NCI-H2227 (cell line): ENCODE measurements around the gene TTC7B.

Source experiments
- DNase-seq: peaks from one replicate; lab custom pipeline; 2025; ENCODE audit not compliant: unreplicated experiment; lab: John Stamatoyannopoulos, UW

TTC7B gene

DNA sequence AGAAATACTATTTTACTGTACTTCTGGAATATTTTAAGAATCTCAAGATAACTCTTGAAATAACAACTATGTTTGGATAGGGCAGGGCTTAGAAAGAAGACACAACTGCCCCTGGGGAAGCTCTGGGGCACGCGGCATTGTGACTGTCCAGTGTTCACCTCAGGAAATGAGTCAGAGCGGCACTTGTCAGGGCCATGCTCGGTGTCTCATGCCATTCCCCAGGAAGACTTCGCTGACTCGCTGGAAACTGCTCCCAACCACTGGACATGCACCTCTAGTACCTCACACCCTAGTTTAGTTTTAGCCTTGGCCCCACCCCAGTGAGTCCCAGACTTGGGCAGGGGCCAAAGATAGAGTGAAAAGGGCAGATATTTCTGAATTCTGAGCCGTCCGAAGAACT, 192.0 kb downstream of the TTC7B start:
- DNase-seq, result no peak

DNA sequence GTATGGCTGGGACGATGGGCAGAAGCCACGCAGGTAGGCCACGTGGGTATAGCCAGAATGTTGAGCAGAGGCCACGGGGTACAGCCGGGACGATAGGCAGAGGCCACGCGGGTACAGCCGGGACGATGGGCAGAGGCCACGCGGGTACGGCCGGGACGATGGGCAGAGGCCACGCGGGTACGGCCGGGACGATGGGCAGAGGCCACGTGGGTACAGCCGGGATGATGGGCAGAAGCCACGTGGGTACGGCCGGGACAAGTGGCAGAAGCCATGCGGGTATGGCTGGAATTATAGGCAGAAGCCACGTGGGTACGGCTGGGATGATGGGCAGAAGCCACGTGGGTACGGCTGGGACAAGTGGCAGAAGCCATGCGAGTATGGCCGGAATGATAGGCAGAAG, 195.0 kb downstream of the TTC7B start:
- no peak for DNase-seq

DNA sequence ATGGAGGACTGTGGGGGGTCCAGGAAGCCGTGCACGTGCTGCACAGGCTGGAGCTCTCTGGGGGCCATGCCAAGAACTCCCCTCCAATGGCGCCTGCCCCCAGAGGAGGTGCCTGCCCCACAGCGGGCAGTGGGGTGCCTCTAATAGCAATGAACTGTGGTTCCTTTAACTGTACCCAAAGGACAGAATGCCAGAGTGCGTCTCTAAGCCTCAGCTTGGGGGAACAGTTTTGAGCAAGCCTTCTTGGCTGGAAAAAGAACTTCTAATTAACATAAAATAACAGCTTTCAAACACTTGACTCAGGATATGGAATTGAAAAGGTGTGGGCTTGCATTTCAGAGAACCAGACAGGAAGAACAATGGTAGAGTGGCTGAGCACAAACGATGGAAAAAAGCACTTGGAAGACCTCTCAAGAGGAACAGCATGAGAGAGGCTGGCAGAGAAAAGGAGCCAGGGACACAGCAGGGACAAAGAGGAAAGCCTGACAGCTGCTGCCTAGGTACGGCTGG, 195.6 kb downstream of the TTC7B start:
- DNase-seq, result peak; percentile 61

DNA sequence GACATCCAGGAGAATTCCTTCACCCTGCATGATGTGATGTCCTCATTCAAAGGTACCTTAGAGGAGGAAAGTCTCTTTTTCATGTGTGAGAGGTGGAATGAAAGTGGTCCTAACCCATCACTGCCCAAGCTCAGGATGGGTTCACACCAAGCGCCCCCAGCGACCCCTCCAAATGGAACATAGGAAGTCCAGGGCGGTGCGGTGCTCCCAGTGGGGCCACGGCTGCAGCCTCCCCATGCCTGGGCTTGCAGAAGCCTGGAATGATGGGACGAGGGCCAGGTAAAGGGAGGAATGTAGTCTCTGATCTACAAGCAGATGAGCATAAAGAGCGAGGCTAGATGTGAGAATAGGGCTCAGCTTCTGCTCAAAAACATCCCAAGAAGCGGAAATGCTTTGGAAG, 196.3 kb downstream of the TTC7B start:
- DNase-seq, result no peak

DNA sequence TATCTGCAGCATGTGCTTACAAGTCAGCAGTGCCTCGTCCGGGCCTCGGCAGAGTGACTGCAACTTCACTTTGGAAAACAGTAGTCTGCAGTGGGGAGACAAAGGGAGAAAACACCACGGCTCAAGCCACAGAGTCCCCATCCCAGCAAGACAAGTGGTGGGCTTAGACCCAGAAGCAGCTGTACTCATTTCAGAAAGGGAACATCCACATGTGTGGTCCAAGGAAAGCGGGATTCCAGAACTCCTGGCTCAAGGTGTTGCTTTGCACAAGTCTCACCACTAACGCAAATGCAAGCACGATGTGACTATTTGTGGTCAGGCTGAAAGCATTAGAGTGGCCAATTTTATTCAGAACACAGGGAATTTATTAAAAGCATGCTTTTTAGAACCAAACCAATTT, 198.3 kb downstream of the TTC7B start:
- no peak for DNase-seq

DNA sequence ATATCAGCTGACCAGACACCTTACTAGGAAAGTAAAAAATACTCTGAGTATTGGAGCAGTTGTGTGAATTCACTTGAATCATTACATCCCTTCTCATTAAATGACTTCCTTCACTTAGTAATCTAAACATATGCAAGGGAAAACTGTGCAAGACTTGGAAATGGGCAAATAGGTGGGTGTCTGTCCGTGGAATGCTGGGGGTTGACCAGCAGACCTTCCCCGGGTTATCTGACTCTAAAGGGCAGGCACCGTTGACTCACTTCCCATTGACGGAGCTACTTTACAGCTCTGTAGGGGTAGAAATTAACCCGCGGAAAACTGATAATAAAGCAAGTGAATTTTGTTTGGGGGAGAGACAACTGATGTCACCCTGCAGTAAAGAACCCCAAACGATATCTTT, 199.3 kb downstream of the TTC7B start:
- no peak for DNase-seq

DNA sequence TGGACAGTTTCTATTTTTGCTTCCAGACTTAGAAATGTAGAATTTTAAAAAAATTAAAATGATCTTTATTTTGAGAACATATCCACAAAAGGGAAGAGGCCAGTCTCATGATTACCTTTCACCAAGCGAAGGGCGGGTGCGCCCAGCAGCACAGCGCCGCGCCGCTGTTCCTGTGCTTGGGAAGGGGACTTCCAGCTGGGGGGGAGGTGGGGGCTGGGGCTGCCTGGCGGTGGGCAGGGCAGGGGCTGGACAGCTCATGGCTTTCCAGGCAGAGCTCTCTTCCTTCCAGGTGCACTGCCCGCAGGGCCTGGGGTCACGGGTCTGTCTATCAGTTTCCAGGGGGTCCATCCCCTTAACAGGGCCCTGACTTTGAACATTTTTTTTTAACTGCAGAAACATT, 199.9 kb downstream of the TTC7B start:
- DNase-seq, result no peak

DNA sequence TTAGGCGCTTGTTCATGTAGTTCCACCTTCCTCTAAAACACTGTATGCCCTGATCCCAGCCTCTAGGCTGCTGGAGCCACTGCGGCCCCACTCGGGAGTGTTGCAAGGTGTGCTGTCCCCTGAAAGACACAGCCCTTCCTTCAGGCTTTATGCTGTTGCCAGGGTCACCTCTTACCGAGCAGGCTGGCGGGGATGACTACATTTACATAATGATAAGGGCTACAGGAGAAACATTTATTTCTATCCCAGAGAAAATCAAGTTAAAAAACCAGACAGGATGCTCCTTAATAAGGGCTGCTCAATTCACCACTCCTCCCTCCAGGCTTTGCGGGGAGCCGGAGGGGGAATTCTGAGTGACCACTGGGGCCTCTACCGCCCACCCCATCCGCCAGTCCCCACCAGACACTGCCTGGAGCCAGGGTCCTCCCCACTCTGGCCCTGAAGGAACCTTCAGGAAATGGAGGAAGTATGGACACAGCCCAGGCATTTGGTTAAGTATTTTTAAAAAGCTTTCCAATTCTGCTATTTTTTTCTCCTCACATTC, 200.6 kb downstream of the TTC7B start:
- DNase-seq, result no peak

DNA sequence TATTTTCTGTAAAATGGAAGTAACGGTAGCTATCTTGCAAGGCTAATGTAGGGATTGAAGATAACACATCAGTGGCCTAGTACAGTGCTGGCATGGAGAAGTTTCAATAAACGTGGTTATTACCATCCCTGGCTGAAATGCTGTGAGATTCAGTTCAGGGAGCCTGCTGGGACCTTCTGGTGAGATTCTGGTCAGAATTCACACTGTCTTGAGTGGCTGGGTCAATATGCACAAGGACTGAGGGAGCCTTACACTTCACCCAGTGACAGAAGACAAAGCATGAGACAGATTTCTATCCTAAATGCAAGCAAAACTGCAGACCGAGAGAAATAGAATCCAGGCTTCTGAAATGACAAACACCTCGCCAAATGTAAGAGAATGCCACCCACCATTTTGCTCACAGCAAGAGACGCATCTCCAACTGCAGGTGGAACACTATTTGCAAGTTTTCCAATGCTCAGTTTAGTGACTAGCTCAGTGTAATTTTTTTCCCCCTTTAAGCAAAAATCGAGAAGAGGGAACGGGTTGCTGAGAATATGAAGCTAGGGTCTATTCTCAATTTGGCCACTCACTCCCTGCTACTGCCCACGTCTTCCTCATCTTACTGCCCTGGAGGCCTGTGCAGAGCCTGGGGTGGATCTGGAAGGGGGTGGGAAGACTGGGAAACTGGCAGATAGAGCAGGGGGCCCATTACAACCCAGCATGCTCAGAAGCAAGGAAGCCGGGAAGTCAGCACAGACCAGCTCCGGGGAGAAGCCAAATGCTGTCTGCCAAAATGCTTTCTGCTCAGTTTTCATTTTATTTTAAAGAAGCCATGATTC, 201.3 kb downstream of the TTC7B start:
- DNase-seq, result no peak

DNA sequence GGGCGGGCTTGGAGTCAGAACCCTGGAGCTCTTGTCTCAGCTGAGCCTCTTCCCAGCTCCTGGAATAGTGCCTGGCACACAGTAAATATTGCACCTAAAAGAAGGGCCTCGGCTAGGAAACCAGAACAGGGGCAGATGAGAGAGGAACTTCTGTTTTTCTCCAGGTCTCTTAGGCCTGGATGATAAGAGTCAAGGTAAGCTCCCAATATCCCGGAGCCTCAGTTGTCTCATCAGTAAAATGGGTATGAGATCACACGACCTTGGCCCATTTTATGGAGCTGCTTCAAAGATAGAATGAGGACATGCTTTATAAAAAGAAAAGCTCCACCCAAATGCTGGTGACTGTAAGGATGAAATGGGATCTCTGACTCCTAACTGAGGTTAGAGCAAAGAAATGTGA, 202.2 kb downstream of the TTC7B start:
- DNase-seq, result no peak

DNA sequence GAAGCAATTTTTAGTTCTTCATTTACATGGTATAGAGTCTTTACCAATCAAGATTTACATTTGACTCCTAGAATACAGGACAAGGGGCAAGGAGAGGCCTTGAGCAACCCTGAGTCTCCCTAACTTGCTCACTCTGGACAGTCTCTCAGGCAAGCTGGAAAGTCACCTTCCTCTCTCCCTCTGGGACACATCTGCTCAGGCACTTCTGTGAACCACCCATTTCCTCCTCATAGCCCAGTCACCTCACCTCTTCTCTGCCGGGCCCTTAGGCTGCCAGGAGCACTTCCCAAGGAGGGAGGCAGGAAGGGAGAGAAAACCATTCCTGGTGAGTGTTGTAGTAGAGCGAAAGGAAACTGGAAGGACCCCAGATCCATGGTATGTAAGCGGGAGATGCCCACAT, 202.8 kb downstream of the TTC7B start:
- no peak for DNase-seq

DNA sequence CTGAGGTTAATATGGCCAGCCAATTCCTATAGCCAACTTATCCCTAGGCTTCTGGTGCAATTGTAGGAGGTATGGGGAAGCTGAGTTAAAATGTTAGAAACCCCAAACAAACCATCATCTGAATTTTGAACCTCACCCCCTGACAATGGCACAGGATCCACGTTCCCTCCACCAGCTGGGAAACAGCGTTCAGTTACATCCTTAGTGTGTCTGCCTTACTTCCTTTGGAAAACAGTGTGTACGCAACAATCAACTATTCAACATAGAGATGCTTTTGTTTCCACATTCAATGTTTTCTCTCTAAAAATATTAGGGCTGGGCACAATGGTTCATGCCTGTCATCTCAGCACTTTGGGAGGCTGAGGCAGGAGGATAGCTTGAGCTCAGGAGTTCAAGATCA, 203.4 kb downstream of the TTC7B start:
- no peak for DNase-seq

DNA sequence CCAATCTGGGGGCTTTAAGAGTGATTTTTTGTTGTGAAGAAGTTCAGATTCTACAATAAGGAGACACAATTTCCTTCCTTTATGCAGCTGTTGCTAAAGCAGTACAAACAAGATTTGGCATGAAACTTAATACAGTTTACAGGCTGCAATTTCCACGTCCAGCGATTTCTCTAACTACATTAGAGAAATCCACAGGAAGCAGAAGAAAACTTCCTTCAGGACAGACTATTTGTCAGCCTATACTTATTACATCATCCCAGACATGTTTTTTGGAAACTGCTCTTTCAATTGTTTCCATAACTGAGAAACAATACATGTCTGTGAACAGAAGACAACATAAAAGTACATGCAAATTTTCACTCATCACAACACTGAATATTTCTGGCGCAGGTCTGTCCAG, 204.3 kb downstream of the TTC7B start:
- DNase-seq, result no peak

DNA sequence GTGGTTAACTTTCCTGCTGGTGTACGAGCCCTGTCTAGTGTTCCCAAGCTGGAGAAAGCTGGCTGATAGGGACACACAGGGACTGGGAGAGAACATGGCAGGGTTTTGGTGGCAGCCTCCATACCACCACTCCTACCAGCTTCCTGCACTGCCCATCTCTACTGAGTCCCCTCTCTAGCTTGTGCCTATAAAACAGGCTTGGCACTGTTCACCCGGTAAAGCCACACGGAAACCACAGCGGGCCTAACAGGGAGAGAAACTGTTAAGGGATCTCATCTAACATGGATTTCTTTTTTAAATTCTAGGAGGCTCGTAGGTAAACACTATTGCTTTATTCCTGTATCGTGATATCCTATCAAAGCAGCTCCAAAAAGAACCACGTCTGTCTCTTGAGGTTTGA, 204.7 kb downstream of the TTC7B start:
- DNase-seq, result no peak

DNA sequence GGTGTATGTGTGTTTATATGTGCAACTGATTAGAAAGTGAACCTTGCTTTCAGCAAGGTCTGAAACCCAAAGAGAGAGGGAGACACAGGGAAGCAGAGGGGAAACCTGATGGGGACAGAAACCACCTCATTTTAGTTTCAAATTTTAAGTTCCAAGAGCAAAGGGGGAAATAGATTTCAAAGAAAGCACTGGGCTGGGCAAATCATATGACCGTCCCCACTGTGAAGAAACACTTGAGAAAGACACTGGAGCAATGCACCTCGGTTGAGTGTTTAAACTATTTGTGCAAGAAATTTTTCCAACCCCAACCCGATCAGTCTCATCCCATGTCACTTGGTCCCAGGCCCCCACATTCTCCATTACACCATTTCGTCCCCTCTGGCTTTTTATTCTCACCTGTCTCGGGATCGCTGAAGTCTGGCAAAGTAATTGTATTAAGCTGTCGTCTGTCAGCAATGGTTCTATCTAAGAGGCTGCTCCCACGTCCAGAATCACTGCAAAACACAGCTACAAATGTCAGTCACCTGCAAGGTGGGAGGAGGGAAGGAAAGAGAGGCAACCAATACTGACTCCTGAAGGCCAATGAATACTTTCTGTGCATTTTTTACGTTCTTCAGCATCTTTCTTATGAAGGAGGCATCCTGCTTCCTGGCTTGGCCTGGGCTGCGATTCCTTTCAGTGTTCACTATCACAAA, 205.7 kb downstream of the TTC7B start:
- DNase-seq, result no peak

DNA sequence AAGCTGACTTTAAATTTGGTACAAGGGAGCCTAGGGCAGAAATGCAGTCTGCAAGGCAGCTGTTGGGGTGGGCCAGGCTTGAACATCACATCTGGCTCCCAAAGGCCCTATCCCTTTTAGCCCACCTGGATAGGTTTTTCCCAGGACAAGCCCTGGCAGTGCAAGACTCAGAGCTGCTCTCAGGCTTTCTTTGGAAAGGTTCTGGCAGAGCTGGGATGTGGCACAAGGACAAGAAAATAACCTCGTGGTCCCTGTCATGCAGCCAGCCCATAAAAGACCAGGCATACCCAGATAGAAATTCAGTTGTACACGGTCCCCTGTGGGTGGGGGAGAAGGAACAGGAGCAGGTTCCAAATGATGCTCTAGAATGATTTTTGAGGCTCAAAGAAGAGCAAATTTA, 206.9 kb downstream of the TTC7B start:
- DNase-seq, result no peak

DNA sequence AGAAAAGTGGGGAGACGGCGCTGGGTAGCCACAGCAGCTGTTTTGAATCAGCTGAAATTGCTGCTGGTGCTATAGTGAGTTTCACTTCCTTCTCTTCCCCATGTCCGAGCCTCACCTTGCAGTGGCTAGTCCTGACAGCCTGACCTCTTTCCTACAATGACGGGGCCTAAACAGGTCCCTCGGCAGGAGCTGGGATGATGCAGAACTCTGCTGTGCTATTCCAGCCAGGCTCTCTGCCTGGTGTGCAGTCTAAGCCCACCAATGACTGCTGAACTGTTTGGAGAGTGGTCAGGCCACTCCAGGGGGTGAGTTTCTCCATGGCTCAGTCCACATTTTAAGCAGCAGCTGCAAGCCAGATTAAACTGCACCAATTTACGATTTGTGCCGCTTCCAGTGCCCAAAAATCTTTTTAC, 207.3 kb downstream of the TTC7B start:
- no peak for DNase-seq

DNA sequence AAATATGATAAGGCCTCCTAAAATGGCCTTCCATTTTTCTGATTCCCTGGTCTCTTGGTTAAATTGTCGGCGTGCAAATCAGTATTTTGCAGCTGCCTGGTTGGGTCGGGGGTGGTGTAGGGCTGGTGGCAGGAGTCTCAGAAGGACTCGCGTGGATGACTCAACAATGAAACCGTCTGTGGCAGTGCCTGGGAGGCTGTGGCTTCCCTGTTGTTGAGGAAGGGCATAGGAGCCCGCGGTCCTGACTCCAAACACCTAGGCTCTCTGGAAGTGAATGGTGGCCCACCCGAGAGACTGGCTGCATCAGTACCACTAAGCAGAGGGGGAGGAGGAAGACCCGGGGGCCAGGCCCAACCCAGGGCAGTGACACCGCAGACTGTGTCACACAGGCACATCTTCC, 207.9 kb downstream of the TTC7B start:
- DNase-seq, result no peak

DNA sequence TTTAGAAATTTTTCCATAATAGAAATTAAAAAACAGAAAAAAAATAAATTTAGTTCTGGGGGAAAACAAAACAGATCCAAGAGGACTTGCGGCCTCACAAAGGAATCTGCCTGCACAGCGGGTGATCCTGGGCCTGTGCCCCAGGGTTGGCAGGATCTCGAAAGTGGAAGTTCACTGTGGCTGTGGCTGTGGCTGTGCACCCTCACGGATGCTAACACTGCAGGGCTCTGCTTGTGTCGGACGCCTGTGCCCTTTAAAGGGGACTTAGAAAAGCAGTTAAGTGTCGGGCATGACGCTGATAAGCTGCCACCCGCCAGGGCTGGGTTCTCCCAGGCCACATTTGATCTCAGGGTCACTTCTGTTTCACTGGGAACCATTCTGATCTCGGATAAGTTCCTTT, 209.1 kb downstream of the TTC7B start:
- no peak for DNase-seq

DNA sequence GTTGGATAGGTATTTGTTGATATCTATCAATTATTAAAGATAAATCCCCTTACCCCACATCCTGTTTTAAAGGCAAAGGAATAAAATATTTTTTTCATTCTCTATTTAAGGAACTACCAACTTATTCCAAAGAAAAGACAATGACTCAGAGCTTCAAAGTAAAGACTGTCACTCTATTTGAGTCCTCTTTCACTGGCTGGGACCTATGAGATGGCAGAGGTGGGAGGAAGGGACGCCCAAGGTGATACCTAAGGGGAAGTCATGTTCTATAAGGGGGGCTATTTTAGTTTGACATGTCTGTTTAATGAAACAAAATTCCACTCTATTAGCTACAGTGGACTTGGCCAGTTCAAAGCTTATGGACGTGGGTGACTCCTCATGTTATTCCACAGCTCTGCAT, 209.8 kb downstream of the TTC7B start:
- DNase-seq, result no peak

DNA sequence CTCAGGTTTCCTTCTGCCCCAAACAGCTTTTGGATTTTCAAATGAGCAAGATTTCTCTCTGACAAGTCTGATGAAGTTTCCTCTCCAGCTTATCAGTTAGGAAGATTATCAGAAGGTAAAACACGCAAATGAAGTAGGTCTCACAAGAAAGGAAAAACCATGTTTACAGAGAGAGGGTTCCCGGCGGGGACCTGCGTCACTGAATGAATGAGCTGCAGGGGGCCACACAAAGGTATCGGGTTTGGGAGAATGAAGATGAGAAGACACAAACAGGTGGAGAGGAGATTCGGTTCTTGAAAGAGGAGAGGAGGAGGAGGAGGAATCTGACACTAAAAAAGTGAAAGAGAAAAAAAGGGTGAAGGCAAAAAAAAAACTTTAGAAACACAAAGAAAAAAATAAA, 210.8 kb downstream of the TTC7B start:
- no peak for DNase-seq

DNA sequence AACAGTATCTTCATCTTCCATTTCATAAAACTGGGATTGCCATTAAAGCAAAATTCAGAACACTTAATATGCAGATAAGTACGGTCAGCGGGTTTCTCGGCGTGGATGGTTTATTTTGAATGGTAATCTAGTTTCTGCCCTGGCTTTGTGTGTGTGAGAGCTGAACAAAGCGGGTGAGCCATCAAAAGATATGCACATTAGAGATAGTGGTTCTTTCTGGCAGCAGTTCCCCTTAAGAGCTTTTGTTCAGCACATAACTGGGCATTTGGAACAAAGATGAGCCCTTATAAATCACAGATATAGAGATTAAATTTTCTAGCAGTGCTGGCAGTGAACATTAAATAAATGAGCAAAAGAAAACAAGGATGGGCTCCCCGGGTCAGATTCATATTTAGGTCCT, 211.9 kb downstream of the TTC7B start:
- no peak for DNase-seq
